CD4-positive, alpha-beta T cell treated with Interleukin-2 at 100 ng/mL for 4 hours (primary cell): Measurements from ENCODE around the gene USP22.
"Not testable (repeated sequence)": the region's sequence is repeated elsewhere in the genome, so short reads cannot be mapped to it uniquely, and the experiment has no call there.

Experiments used
- DNase-seq: peaks from one replicate; pipeline ENCODE4 v3.0.0-alpha.2; 2020; ENCODE audit warnings: low spot score

The USP22 gene

DNA sequence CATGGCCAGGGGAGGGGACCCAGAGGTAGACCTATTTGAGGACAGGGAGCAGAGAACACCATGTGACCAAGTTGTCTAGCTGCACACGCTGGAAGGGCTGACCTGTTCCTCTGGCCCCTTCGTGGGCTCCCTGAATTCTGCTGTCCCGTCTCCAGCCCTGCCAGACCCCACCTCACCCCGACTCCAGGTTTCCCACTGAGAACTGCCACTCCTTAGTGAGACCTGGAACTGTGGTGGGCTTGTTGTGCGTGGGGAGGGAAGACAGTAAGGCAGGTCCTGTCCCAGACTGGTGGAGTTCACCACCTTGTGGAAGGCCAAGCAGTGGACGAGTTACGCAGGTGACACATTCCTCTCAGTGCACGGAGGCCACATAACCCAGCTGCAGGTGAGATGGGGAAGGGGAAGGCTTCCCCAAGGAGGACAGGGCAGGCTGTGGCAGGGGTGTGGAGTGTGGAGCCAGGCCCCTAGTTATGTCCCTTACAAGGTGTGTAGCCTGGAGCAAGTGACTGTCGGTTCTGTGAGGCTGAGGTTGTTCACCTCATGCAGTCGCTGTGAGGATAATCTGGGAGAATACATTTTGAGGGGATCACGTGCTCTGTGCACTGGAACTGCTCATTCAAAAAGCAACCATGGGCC, 54.7 kb downstream of the USP22 start:
- no peak for DNase-seq

DNA sequence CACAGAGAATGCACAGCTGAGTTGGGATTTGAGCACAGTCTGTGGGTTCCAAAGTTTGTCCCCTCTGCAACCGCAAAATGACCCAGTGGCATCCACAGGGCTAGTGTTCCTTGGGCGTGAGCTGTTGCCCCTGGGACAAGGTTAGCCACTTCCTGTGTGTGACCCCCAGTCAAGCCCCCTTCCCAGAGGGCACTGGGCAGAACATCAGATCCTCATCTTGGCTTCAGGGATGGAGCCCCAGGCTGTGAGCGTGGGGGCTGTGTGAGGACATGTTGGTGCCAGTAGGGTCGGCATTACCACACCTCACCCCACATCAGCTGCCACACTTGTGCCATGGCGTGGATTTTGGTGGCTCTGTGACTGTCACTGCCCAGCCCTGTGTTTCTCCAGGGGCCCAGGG, 55.3 kb downstream of the USP22 start:
- DNase-seq: no peak

DNA sequence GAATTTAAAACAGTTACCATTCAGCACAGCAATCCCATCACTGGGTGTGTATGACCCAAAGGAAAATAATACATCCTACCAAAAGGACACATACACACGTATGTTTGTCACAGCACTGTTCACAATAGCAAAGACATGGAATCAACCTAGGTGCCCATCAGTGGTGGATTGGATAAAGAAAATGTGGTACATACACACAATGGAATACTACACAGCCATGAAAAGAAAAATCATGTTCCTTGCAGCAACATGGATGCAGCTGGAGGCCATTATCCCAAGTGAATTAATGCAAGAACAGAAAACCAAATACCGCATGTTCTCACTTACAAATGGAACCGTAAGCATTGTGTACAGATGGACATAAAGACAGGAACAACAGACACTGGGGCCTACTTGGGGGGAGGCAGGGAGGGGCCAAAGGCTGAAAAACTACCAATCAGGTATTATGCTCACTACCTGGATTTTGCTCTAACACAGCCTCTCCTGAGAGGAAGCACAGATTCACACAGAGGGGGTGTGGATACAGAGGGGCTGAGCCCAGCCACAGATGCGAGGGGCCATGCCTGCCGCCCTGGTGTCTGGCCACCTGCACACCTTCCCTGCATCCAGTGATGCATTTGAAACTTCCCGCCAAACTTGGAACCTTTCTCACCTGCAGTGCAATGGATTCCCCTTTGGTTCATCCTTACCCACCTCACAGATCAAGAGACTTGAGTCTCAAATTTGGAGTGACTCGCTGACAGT, 55.9 kb downstream of the USP22 start:
- no peak for DNase-seq

DNA sequence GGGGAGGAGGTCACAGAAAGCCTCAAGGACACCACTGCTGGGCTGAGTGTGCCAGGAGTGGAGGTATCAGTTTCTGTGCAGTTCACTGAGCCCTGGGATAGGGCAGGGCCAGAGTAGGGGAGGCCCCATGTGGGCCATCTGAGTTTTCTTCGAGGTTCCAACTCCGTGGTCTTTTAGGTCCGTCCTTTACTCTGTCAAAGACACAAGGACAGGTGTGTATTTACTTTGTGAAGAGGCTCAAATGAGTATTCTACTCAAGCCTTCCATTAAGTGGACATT, 59.5 kb downstream of the USP22 start:
- DNase-seq: no peak

DNA sequence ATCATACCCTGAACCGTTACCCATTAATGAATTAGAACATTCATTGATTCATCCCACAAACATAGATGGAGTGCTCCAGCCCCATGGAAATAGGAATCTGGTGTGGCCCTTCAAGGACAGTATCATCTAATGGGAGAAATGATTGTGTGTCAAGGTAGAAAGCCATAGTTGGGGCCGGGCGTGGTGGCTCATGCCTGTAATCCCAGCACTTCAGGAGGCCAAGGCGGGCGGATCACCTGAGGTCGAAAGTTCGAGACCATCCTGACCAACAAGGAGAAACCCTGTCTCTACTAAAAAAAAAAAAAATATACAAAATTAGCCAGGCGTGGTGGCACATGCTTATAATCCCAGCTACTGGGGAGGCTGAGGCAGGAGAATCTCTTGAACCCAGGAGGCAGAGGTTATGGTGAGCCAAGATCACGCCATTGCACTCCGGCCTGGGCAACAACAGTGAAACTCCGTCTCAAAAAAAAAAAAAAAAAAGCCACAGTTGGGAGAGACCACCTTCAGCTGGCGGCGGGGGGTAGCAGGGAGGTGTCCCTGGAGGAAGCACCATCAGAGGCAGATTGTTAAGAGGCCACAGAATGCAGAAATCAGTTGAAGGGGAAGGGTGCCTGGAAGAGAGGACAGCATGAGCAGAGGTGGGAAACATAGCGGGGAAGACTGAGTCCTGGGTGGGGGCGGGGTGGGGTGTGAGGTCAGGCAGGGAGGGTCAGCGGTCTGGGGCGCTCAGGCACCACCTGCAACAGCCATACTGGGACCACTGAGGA, 60.0 kb downstream of the USP22 start:
- DNase-seq: no peak

DNA sequence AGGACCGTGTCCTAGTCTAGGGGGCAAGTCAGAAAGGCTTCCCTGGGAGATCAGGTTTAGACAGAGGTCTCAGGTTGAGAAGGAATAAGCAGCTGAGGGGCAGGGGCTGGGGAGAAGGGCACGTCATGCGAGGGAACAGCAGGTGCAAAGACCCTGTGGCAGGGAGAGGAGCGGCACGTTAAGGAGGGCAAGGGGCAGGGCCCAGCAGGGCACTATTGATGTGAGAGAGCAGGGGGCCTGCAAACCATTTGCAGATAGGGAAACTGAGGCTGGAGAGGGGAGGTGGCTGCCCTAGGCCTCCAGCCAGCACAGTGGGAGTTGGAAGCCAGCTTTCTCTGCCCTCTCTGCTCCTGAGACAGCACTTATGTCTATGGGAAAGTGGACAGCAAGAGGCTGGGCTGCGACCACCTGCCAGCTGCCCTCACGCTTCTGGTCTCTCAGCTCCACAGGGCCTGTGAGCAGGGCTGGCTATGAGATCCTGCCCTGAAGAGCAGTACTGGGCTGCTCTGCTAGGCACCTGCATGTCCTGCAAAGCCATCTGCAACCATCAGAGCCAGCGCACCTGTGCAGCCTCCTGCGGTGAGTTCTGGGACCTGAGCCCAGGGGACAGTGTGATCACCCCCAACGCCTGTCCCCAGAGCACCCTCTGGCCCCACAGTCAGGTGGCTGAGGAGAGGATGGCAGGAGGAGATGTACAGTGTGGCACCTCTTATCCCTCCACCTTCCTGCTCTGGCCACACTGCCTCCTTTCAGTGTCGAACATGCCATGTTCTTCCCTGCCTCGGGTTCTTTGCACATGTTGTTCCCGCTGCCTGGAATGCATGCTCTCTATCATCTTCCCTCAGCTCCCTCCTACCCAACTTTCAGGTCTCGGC, 61.5 kb downstream of the USP22 start:
- DNase-seq: no peak

DNA sequence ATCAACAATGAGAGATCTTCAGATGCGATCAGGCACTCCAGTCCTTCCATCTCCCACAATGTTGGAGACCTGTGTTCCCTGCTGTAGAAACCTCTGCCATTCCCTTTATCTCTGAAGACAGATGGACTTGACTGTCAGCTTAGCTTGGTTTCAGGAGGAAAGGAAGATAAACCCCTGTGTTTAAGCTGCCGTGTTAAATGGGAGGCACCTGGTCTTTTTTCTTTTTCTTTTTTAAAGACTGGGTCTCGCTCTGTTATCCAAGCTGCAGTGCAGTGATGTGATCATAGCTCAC, 63.1 kb downstream of the USP22 start:
- no peak for DNase-seq

DNA sequence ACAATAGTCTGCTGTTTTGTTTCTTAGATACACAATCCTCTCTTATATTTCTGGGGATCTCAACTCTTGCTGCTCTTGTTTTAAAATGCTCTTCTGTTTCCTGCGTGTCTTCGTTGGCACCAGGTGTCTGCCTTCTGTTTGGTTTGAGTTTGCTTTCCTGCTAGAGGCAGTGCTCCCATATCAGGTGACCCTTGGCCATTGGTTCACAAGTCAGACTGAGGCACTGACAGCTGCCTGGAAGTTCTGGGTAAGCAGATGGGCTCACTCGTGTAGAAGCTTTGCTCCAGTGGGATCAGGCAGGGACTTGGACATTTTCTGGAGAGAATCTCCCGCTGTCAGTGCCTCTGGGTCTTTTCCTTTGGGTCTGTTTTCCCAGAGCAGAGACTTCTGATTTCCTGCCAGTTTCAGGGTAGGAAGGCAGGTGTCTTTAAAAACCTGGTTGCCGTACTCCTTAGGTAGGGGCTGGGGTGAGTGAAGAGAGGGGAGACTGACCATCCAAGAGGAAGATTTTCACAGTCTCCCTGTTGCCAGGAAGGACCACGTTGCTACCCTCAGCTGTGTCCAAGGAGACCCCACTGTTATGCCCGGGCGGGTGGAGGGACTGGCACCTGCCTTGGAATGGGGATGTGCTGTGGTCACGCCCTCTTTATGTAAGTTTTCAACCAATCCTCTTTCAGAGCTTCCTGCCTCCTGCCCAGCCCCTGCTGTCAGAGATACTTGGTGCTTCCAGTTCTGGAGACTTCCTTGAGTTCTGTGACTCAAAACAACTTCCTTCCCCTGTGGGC, 63.6 kb downstream of the USP22 start:
- not testable (repeated sequence) for DNase-seq

DNA sequence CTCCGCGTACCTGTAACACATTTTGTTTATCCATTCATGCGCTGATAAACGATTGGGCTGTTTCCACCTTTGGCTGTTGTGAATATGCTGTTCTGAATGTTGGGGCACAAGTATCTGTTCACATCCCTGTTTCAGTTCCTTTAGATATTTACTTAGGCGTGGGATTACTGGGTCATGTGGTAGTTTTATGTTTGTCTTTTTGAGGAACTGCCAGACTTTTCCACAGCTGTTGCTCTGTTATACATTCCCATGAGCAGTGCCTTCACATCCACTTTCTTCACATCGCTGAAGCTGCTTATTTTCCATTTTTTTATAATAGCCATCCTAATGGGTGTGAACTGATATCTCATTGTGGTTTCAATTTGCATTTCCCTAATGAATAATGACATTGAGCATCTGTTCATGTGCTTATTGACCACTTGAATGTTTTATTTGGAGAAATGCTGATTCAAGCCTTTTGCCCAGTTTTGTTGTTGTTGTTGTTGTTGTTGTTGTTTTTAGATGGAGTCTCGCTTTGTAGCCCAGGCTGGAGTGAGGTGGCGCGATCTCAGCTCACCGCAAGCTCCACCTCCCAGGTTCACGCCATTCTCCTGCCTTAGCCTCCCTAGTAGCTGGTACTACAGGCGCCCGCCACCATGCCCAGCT, 65.1 kb downstream of the USP22 start:
- DNase-seq: not testable (repeated sequence)

DNA sequence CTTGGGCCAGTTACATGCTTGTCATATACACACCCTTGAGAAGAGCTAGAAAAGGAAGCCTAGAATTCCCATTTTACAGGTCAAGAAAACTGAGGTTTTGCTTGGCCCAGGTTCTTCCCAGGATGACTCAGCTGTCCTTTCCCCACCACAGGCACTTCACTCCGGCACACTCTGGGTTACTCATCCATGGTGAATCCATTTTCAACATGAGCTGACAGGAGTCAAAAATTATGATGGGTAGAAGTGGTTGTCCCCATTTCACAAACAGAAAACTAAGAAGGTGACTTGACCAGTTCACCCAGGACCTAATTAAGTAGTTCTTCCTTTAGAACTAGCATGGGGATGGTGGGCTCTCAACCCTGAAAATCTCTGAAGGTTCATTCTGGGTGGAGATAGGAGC, 67.2 kb downstream of the USP22 start:
- no peak for DNase-seq

DNA sequence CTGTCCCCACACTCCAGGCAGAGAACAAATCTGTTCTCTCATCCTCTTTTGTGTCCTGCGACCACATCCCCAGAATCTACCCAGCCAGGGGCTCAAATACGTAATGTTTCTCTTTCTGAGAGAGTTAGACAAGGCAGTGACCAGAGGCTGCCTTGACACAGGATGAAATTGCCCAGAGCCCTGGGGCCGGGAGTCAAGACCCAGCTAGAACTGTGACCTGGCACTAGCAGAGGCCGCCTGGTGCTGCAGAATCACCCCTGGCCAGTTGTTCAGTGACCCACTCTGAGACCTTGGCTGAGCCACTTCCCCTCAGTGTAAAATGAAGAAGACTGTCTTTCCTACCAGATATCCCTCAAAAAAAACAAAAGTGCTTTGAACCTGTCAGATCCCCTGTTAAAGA, 72.5 kb downstream of the USP22 start:
- DNase-seq: no peak

DNA sequence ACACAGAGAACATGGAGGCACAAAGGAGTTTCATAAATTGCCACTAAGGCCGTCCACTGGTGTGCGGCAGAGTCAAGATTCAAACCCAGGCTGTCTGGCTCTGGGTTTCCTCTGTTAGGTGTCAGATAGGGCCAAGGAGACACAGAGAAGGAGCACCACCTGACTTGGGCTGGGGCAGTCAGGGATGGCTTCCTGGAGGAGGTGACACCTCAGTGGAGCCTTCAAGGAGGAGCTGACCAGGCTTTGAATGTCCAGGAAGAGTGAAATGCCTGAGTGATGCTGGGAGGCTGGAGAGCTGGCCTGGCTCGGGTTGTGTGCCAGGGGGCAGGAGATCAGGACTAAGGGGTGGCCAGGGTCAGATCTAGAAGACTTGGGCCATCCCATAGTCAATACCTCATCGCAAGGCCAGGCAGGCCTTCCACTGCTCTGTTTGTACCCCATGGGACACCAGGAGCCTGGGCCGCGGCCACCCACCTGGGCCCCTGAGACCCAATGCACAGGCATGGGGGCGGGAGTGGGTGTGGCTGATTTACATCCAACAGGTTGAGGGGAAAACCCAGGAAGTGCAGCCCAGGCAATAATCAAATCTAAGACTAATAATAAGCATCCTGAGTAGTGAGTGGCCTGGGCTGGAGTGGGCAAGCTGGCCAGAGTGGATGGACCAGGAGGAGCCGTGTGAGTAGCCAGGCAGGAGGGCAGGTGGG, 73.7 kb downstream of the USP22 start:
- DNase-seq: no peak

DNA sequence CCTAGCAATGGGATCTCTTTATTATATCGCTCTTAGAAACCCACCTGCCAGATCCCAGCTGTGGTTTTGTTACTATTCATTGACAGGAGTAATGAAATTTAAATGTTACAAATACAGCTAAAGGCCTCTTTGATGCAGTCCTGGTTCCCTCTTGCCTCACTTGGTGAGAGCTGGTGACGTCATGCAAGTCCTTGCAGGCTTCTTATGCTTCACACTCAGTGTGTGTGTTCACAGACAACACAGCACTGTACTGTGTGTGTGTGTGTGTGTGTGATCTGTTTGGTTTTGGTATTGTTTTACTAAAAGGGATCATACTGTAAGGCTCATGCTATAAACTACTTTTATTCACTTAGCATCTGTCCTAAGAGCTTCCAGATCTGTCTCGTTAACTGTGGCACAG, 75.0 kb downstream of the USP22 start:
- no peak for DNase-seq

DNA sequence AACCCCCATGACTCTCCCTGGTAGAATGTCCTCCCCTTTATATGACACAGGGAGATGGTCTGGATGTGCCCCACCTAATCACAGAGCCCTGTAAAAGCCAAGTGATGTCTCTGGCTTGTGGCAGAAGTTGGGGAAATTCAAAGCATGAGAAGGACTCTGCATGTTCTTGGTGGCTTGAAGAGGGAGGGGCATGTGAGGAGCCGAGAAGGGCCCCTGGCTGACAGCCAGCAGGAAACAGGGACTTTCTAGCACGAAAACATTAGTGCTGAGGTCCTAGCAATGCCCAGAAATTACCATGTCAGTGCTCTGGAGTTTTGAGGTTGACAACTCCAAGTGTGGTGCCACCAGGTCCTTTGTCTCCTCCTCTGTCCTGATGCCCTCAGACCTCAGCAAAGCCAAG, 75.9 kb downstream of the USP22 start:
- DNase-seq: no peak

DNA sequence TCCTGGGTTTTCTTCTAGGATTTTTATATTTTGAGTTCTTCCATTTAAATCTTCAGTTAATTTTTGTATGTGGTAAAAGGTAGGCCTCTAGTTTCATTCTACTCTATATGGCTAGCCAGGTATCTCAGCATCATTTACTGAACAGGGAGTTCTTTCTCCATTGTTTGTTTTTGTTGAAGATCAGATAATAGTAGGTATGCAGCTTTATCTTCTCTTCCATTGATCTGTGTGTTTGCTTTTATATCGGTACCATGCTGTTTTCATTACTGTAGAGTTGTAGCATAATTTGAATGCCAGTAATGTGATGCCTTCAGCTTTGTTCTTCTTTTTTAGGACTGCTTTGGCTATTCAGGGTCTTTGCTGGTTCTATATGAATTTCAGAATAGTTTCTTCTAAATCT, 77.3 kb downstream of the USP22 start:
- no peak for DNase-seq

DNA sequence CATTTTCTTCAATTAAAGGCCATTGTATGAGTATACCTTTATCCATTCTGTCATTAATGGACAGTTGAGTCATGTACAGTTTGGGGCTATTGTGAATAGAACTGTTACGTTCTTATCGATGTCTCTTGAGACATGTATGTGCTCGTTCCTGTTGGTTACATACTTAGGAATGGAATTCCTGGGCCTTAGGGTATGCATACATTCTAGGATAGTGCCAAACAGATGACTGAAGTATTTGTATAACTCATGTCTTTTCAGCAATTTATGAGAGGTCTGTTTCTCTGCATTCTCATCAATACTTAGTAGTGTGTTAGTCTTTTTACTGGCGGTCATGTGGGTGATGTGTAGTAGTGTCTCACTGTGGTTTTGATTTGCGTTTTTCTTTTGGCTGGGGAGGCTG, 81.2 kb downstream of the USP22 start:
- DNase-seq: no peak

DNA sequence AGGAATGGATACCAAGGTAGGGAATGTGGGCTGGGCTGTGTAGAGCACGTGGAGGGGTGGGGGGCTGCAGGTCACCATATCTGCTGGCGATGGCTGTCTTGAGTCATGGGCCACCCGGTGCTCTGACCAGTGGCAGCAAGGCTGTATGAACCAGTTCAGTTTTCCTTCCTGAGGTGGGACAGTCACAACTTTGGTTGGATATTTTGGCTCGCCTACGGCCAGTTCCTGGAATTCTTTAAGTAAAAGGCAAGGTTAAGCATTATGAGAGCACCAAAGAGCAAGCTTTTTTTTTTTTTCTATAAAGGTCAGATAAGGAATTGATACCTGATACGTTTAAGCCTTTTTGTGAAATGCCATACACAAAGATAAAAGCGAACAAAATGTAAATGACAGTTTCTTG, 81.9 kb downstream of the USP22 start:
- no peak for DNase-seq

DNA sequence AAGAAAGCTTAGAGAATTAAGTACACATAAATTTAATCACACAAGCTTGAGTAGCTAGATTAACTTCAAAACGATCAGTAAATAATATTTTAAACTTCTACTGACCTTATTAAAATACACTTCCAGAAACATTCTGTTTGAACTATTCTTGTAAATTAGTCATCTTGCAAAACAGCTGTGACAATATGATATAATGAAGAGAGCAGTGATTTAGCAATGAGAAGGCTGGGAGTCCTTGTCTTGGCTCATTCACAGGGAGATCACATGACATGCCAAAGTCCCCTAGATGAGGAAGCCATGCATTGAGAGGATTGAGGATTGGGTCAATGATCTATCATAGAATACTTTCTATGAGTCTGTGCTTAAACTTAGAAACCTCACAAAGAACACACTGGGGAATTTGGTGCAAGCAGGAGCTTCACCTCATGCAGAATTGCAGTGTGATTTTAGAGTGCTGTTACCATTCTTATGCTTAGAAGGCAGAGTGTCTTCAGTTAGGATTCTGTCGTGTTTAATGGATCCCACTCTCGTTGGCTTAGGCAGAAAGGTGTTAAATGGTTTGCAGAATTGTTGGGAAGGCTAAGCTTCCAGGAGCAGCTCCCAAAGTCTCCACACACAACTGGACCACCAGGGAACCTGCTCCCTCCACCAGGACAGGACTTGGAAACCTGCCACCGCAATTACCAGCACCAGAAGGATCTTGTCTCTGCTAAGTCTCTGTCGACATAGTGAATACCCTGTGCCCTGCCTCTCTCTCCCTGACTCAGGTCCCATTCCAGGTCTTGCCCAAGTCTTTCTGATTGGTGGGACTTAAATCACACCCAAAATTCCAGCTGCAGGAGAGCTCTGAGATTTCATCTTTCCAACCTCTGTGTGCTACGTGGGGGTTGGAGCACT, 87.1 kb downstream of the USP22 start:
- no peak for DNase-seq

DNA sequence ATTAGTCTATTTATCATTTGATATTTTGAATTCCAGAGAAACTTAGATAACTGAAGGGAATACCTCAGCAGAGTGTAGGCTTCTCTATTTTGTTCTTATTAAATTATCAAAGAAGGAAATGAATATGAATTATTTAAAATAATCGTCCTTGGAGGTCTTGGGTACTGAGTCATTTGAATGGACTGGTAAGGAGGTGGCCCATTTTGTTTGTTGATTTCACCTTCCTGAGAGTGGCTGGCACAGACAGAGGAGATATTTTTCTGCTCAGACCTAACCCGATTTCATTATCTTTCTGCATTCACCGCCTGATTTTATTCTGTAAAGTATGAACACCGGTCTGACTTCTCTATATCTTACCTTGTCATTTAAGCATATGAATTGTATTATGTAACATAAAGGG, 88.0 kb downstream of the USP22 start:
- DNase-seq: no peak

DNA sequence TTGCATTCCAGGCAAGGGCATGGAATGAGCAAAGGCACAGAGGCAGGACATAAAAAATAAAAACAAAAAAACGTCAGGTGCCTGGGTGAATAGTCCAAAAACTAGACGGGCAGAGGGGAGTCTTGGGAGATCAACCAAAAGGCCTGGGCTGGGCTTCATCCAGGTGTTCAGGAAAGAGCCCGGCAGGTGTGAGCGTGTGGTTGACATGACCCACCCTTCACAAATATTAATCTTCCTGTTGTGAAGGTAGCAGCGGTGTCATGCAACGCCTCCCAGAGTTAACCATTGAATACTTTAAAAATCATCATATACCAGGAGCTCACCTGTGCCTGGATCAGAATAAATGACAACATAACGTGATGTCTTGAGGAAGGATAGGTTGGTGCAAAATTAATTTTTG, 90.6 kb downstream of the USP22 start:
- no peak for DNase-seq
